GM21528 (cell line): ENCODE measurements around the gene PXT1.
"Not testable (repeated sequence)": the region's sequence is repeated elsewhere in the genome, so short reads cannot be mapped to it uniquely, and the experiment has no call there.

Experiments
- ATAC-seq: cut with Tn5 transposase; IDR thresholded peaks from one replicate; pipeline ENCODE4 v1.9.1; 2021; ENCODE audit warnings: mild to moderate bottlenecking, moderate library complexity; ENCODE audit not compliant: unreplicated experiment, low FRiP score

PXT1 gene

DNA sequence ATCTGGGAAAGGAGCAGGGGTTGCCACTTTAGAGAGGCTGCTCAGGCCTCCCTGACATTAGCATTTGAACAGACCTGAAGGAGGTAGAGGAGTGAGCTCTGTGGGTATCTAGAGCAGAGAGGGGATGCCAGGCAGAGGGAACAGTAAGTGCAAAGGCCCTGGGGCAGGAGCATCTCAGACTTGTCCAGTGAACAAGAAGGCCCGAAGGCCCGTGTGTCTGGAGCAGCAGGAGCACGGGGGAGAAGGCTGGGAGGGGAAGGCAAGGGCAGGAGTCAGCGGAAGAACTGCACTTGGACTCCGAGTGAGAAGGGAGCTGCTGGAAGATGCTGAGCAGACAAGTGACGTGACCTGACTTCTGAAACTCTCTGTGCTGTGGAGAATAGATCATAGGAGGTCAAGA lies 70.6 kb downstream of the PXT1 start:
- ATAC-seq: no peak

DNA sequence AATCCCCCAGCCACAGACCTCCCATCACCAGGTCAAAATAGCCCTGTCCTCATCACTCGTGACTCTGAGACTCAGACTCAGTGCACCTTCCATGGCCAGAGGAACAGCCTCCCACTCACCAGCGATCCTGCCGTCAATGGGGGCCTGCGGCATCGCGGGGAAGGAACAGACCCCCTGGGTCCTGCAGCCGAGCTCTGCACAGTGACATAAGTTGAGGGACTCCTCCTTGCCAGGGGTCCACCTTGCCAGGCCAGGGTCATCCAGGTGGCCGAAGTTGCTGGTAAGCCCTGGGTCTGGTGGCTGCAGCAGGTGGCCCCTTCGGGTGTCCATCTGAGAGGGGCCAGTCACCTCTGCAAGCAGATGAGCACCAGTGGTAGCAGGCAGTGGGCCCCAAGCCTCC lies 71.4 kb downstream of the PXT1 start:
- ATAC-seq: no peak

DNA sequence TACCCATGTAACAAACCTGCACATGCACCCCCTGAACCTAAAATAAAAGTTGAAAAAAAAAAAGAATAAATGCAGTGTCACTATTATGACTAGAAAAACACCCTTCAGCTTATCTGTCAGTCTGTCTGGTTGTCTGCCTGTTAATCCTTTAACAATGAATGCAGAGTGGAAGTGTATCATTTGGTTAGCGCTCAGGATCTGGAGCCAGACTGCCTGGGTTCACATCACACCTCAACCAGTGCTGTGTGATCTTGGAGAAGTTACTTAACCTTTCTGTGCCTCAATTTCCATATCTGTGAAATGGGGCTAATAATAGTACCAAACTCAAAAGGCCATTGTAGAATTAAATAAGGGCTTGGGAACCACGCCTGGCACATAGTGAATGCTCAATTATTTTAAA lies 72.0 kb downstream of the PXT1 start:
- no peak for ATAC-seq

DNA sequence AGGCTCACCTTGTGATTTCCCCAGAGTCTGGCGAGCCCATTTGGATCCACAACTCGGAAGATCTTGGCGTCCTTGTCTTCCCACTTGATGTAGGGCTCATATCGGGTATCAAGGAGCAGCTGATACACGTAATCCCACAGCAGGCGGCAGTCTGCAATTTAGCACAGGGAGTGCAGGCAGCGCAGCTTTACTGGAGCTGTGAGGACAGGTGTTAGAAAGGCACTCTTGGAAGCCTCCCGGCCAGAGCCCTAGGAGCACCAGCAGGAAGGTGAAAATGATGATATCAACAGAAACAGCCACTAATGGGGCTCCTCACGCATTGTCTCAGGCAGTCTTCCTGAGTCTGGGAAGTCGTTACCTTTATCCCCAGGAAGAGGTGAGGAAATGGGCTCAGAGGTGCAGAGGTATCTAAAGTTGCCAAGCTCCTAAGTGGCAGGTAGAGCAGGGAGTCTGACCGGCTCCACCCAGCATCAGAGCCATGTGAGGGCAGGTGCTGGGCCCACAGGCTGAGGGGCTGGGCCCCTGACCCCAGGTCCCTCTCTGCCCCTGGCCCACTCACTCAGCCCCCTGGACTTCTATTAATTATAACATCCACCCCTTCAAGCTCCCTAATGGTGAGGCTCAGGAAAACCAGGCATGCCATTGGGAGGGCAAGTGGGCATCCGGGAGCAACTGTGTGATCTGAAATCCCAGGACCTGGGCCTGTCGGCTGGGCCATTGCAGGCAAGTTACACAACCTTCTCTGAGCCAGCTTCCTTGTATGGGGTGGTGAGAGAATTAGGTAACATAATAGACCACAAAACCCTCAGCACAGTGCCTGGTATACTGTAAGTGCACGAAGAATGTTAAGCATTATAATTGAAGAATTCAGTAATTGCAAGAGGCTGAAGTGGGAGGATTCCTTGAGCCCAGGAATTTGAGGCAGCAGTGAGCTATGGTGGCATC lies 73.5 kb downstream of the PXT1 start:
- no peak for ATAC-seq

DNA sequence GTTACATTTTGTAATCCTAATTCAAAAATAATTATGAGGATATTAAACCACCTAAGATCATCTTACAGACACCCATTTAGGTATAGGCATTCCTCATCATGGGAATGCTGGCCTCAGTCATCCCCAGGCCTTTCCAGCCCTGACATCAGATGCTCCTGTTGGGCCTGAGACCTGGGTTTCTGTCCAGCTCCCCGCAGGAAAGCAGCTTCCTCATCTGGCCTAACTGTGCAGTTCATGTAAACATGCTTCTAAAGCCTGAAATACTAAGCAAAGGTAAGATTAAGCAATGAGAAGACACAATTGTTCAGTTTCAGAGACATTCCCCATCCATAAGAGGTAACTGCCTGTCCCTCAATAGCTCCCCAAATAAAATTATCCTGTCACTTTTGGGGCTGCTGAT lies 74.2 kb downstream of the PXT1 start:
- no peak for ATAC-seq

DNA sequence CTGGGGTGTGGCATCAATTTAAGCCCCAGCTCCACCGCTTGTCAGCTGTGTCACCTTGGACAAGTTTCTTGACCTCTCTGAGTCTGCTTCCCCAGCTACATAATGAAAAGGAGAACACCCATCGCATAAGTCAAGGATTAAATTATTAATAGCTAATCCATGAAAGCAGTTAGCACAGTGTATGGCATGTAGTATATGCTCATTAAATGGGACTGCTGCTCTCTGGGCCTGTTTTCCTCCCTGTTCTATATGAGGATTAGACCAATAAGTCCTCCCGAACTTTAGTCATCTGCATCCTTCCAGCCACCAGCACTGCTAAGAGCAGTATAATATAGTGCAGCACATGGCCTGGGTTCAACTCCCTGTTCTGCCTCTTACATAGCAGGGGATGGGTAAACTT lies 74.9 kb downstream of the PXT1 start:
- no peak for ATAC-seq

DNA sequence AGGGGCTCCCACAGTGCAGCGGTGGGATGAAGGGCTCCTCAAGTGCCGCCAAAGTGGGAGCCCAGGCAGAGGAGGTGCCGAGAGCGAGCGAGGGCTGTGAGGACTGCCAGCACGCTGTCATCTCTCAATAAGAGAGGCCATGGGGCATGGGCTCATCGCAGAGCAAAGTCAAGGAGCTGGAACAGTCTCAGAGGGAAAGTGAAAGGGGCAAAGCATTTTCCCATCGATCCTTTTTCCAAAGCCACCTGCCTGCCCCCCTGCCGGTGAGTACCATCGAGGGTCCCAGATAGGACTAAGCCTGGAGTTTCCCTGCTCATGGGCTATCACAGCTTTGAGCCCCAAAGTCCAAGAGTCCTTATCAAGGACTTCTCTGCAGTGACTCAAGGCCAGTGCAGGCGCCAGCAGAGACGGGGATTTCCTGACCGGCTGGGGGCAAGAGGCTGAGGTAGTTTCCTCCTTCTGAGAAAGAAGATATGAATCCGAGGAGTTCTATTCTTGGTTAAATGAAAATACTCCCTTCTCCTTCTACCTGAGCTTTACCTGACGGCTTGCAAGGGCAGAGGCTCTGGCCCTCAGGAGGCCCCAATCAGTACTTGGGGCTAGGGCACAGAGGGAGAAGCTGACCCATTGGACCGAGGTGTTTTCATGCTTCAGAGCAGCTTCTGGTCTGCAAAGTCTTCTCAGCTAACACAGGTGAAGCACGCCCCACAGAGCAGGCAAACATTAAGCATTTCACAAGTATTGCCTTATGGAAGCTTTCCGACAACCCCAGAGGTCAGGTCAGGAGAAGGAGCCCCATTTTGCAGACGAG lies 77.8 kb downstream of the PXT1 start:
- no peak for ATAC-seq

DNA sequence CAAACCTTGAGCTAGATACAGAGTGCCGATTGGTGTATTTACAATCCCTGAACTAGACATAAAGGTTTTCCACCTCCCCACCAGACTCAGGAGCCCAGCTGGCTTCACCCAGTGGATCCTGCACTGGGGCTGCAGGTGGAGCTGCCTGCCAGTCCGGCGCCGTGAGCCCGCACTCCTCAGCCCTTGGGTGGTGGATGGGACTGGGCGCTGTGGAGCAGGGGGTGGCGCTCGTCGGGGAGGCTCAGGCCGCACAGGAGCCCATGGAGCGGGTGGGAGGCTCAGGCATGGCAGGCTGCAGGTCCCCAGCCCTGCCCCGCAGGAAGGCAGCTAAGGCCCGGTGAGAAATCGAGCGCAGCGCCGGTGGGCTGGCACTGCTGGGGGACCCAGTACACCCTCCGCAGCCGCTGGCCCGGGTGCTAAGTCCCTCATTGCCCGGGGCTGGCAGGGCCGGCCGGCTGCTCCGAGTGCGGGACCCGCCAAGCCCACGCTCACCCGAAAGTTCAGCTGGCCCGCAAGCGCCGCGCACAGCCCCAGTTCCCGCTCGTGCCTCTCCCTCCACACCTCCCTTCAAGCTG lies 78.5 kb downstream of the PXT1 start:
- not testable (repeated sequence) for ATAC-seq

DNA sequence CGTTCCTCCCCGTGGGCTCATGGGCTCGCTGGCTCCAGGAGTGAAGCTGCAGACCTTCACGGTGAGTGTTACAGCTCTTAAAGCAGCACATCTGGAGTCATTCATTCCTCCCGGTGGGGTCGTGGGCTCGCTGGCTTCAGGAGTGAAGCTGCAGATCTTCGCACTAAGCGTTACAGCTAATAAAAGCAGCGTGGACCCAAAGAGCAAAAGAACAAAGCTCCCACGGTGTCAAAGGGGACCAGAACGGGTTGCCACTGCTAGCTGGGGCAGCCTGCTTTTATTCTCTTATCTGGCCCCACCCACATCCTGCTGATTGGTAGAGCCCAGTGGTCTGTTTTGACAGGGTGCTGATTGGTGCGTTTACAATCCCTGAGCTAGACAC lies 79.3 kb downstream of the PXT1 start:
- ATAC-seq: not testable (repeated sequence)

DNA sequence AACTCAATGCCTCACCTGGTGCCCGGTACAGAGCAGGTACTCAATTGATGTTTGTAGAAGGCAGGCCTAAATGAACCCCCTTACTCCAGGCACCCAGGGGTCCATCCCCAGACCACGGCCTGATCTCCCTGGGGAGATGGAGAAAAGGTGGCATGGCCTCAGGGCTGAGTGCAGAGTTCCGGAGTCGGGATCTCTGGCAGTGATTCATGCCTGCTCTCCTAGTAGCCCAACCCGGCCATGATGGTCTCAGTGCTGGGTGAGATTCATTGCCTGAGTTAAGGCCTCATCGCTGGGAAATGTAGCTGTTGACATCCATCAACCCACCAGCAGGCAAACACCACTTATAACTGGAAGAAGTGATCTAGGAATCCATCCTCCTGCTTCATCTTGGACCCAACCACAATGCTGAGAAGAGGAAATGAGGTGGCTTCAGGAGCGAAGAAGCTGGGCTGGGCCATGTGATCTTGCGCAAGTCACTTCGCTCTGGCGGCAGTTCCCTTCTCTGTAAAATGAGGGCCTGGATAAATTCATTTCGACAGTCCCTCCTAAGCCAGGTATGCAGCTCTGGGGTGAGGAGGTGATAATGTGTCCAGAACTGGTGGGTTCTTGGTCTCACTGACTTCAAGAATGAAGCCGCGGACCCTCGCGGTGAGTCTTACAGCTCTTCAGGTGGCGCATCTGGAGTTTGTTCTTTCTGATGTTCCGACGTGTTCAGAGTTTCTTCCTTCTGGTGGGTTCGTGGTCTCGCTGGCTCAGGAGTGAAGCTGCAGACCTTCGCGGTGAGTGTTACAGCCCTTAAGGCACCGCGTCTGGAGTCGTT lies 79.9 kb downstream of the PXT1 start:
- no peak for ATAC-seq

DNA sequence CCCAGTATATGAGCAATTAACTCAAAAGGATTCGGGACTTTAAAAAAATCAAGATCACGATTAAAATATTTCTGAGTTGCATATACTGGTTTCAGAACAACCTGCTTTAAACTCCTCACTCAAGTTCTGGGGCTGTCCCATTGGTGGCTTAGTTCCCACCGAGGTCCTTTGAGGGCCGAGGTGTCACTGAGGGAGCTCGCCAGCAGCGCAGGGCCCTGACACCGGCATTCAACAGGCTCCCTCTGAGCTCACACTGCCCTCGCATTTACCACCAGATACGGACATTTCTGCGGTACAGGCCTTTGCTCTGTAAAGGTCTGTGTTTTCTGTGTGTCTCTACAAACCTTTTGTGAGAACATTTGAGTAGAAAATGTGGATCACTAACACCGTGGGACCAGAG lies 81.6 kb downstream of the PXT1 start:
- ATAC-seq: no peak

DNA sequence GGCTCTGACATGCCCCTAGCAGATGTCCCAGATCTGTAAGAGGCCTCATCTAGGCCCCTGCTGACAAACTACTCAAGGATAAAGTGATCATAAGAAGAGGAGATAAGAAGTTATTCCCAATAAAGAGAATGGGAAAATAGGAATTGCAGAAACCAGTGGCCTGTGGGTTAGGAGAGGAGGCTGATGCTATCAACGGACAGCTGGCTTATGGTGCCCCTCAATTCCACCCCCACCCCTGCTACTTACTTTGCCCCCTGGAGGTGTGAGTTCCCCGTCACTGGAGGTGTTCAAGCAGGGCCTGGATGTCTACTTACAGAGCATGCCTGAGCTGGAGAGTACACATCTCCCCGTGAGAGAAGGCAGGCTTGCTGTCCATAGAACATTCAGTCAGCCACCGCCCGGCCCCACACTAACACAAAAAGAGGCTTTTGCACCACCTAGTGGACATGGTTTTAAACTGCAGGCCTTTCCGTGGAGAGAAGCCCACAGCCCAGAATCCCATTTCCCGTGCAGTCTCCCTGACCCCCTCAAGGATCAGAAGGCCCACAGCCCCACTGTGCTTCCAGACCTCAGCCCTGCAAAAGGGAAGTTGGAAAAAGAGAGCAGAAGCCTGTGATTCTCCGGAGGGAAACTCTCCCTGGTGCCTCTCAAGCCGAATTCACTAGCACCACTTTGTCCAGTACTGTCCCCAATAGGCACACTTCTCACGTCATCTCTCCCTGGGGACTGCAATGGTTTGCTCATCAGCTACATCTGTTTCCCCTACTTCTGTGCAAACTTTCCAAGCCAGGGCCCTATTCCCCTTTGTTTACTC lies 82.2 kb downstream of the PXT1 start:
- ATAC-seq: peak; percentile 55

DNA sequence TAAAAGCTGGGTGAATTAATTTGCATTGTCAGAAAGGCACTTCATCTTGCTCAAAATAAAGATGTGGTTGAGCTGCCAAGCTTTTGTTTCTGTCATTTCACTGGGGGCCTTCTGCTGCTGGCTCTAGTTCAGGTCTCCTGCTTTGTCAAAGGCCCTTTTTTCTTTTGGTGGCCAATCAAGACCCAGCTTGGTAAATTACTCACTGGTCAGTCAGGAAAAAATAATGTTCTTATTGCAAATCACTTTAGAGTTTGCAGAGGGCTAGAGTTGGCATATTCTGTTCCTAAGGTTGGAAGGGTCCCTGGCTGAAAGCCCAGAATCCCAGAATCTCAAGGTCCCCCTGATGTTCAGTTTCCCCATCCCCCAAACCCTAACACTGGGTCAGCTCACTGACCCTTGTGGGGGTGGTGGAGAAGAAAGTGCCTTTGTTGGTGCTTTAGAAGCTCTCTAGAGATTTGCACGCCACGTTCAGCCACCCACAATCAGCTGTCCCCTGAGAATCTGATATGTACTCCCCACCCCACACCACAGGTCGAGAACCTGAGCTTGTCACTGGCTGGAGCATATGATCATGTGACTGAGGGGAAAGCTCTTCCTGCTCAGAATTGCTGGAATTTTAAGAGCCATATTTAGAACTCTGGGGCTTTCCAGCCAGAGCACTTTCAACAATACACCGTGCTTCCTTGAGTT lies 84.3 kb downstream of the PXT1 start:
- ATAC-seq: no peak

DNA sequence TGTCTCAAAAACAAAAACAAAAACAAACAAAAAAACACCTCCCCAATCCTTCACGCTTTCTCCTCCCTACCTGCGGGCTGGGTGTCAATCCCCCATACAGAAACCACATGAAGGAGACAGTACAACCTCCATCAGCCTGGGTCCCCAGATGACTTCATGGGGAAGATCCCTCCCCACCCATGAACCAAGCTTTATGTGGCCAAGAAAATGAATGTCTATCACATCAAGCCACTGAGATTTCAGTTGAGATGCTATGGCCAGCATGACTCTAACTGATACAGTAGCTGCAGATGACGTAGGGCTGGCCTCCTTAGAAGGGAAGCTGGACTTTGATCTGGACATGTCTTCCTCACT lies 84.8 kb downstream of the PXT1 start:
- no peak for ATAC-seq

DNA sequence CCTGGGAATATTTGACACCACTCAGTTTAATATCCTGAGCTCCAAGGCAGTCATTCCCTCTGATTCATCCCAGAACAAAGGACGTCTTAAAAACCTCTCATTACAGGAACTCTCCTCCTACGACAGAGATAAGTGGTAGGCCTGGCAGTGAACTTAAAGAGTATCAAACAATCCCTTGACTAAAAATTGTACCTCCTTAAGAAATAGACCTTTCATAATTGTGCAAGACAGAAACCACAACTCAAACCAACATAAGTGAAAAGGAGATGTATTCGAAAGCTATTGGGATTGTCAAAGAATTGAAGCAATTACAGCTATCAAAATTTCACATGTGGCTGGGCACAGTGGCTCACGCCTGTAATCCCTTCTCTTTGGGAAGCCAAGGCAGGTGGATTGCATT lies 86.8 kb downstream of the PXT1 start:
- ATAC-seq: no peak

DNA sequence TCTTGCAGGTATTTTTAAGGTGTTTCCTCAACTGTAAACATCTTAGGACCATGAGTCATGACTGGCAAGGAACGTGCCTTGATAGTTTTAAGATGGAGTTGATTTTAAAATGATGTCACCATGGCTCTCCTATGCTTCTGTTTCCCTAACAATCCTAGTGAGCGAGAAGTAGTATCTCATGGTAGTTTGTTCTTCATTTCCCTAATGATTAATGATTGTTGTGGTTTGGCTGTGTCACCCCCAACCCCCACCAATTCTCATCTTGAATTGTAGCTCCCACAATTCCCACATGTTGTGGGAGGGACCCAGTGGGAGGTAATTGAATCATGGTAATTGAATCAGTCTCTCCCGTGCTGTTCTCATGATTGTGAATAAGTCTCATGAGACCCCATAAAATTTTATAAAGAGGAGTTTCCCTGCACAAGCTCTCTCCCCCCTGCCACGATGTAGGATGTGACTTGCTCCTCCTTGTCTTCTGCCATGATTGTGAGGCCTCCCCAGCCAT lies 89.2 kb downstream of the PXT1 start:
- ATAC-seq: no peak

DNA sequence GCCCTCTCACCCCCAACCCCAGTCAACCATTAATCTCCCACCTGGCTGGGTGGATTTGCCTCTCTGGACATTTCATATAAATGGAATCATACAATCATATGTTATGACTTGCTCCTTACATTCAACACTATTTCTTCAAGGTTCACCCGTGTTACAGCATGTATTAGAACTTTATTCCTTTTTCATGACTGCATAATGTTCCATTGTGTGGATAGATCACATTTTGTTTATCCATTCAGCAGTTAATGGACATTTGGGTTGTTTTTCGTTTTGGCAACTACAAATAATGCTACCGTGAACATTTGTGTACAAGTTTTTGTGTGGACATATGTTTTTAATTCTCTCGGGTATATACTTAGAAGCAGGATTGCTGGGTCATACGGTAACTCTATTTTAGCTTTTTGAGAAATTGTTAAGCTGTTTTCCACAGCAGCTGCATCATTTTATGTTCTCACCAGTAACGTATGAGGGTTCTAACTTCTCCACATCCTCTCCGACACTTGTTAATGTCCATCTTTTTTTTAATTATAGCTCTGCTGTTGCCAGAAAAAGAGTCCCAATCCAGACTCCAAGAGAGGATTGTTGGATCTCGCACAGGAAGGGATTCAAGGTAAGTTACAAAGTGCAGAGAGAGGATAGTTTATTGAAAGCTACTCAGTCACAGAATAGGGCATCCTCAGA lies 90.0 kb downstream of the PXT1 start:
- ATAC-seq: no peak
